ENCODE results near the gene TMPRSS4.

Gene TMPRSS4

GRCh38 chr11:118104491-118104890, 27.6 kb downstream of the TMPRSS4 start:
- Histone ChIP-seq H3K27ac (ENCODE audit: low read depth, low read length) (no peak overlapping the region), H3K9me3 (ENCODE audit: control insufficient read depth in 1 of 2, low read length in 2 of 2) (no peaks in the 10 kb centered on the region), H3K4me3 (ENCODE audit: low read depth in 1 of 2, low read length in 2 of 2) (no peak overlapping the region), H3K9ac (ENCODE audit: low read depth in 1 of 2, low read length in 2 of 2) (no peak overlapping the region), H3K36me3 (ENCODE audit: control insufficient read depth in 1 of 2, insufficient read depth in 2 of 2, low read length in 2 of 2) (peaks cover 12 to 75% of the 10 kb centered on the region in 2 donors), H3K27me3 (ENCODE audit: control insufficient read depth in 1 of 2, insufficient read depth in 2 of 2, low read length in 2 of 2) (no peaks in the 10 kb centered on the region), H3K4me1 (ENCODE audit: control insufficient read depth in 1 of 2, insufficient read depth in 2 of 2, low read length in 2 of 2) (no peaks in the 10 kb centered on the region)

- H3K4me3 ChIP-seq (ENCODE audit: low read depth in 1 of 2, low read length in 2 of 2): no peak overlapping the region
Observed at GRCh38 chr11:118105657-118106305, 28.9 kb downstream of the TMPRSS4 start.

GRCh38 chr11:118106789-118107335, 30.0 kb downstream of the TMPRSS4 start:
- Histone ChIP-seq H3K27ac (ENCODE audit: low read depth, low read length) (no peak overlapping the region), H3K36me3 (ENCODE audit: control insufficient read depth in 1 of 2, insufficient read depth in 2 of 2, low read length in 2 of 2) (peaks cover 14 to 63% of the 10 kb centered on the region in 2 donors), H3K27me3 (ENCODE audit: control insufficient read depth in 1 of 2, insufficient read depth in 2 of 2, low read length in 2 of 2) (no peaks in the 10 kb centered on the region), H3K4me1 (ENCODE audit: control insufficient read depth in 1 of 2, insufficient read depth in 2 of 2, low read length in 2 of 2) (peaks cover 3 to 6% of the 10 kb centered on the region in 2 donors), H3K4me3 (ENCODE audit: low read depth in 1 of 2, low read length in 2 of 2) (no peak overlapping the region), H3K9me3 (ENCODE audit: control insufficient read depth in 1 of 2, low read length in 2 of 2) (no peaks in the 10 kb centered on the region), H3K9ac (ENCODE audit: low read depth in 1 of 2, low read length in 2 of 2) (no peak overlapping the region)

More at GRCh38 chr11:118105657-118106305, 28.9 kb downstream of the TMPRSS4 start:
- no peaks in the 10 kb centered on the region for H3K27me3 ChIP-seq (ENCODE audit: control insufficient read depth in 1 of 2, insufficient read depth in 2 of 2, low read length in 2 of 2)
- H3K36me3 ChIP-seq (ENCODE audit: control insufficient read depth in 1 of 2, insufficient read depth in 2 of 2, low read length in 2 of 2): peaks cover 14 to 68% of the 10 kb centered on the region in 2 donors
- H3K9me3 ChIP-seq (ENCODE audit: control insufficient read depth in 1 of 2, low read length in 2 of 2): no peaks in the 10 kb centered on the region
- no peak overlapping the region for H3K9ac ChIP-seq (ENCODE audit: low read depth in 1 of 2, low read length in 2 of 2)
- H3K27ac ChIP-seq (ENCODE audit: low read depth, low read length): no peak overlapping the region
- H3K4me1 ChIP-seq (ENCODE audit: control insufficient read depth in 1 of 2, insufficient read depth in 2 of 2, low read length in 2 of 2): peaks cover 0 to 2% of the 10 kb centered on the region in 2 donors

DNA sequence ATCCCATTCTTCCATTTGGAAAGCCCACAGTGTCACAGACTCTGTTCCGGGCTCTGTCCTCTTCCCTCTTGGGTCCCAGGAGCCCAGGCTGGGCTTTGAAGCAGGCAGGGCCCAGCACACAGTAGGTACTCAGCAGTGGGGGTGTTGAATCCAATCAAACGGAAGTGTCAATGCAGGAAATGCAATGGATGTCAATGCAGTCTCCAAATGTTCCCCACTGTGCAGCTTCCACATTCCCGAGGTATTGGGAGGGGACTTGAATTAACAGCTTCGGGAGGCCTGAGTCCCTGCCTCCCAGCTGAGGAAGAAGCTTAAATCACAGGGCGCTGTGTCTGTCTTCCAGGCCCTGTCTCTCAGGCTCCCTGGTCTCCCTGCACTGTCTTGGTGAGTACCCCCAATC, 31.6 kb downstream of the TMPRSS4 start:
- H3K4me3 ChIP-seq (ENCODE audit: low read depth in 1 of 2, low read length in 2 of 2): no peak overlapping the region
- no peaks in the 10 kb centered on the region for H3K9me3 ChIP-seq (ENCODE audit: control insufficient read depth in 1 of 2, low read length in 2 of 2)
- H3K36me3 ChIP-seq (ENCODE audit: control insufficient read depth in 1 of 2, insufficient read depth in 2 of 2, low read length in 2 of 2): peaks cover 17 to 67% of the 10 kb centered on the region in 2 donors
- H3K9ac ChIP-seq (ENCODE audit: low read depth in 1 of 2, low read length in 2 of 2): no peak overlapping the region
- H3K27ac ChIP-seq (ENCODE audit: low read depth, low read length): no peak overlapping the region
- no peaks in the 10 kb centered on the region for H3K27me3 ChIP-seq (ENCODE audit: control insufficient read depth in 1 of 2, insufficient read depth in 2 of 2, low read length in 2 of 2)
- H3K4me1 ChIP-seq (ENCODE audit: control insufficient read depth in 1 of 2, insufficient read depth in 2 of 2, low read length in 2 of 2): peaks cover 3 to 6% of the 10 kb centered on the region in 2 donors

- Histone ChIP-seq H3K4me3 (ENCODE audit: low read depth in 1 of 2, low read length in 2 of 2) (no peak overlapping the region), H3K36me3 (ENCODE audit: control insufficient read depth in 1 of 2, insufficient read depth in 2 of 2, low read length in 2 of 2) (peaks cover 20 to 60% of the 10 kb centered on the region in 2 donors), H3K27me3 (ENCODE audit: control insufficient read depth in 1 of 2, insufficient read depth in 2 of 2, low read length in 2 of 2) (no peaks in the 10 kb centered on the region), H3K9me3 (ENCODE audit: control insufficient read depth in 1 of 2, low read length in 2 of 2) (no peaks in the 10 kb centered on the region), H3K9ac (ENCODE audit: low read depth in 1 of 2, low read length in 2 of 2) (no peak overlapping the region), H3K4me1 (ENCODE audit: control insufficient read depth in 1 of 2, insufficient read depth in 2 of 2, low read length in 2 of 2) (peaks cover 3 to 6% of the 10 kb centered on the region in 2 donors), H3K27ac (ENCODE audit: low read depth, low read length) (no peak overlapping the region)
Observed at GRCh38 chr11:118109231-118109630, 32.4 kb downstream of the TMPRSS4 start.

GRCh38 chr11:118111019-118111743, 34.3 kb downstream of the TMPRSS4 start:
- Histone ChIP-seq H3K36me3 (ENCODE audit: control insufficient read depth in 1 of 2, insufficient read depth in 2 of 2, low read length in 2 of 2) (peaks cover 20 to 63% of the 10 kb centered on the region in 2 donors), H3K9me3 (ENCODE audit: control insufficient read depth in 1 of 2, low read length in 2 of 2) (no peaks in the 10 kb centered on the region), H3K27me3 (ENCODE audit: control insufficient read depth in 1 of 2, insufficient read depth in 2 of 2, low read length in 2 of 2) (no peaks in the 10 kb centered on the region), H3K4me3 (ENCODE audit: low read depth in 1 of 2, low read length in 2 of 2) (no peak overlapping the region), H3K4me1 (ENCODE audit: control insufficient read depth in 1 of 2, insufficient read depth in 2 of 2, low read length in 2 of 2) (peaks cover 3 to 6% of the 10 kb centered on the region in 2 donors), H3K9ac (ENCODE audit: low read depth in 1 of 2, low read length in 2 of 2) (no peak overlapping the region), H3K27ac (ENCODE audit: low read depth, low read length) (no peak overlapping the region)

- H3K36me3 ChIP-seq (ENCODE audit: control insufficient read depth in 1 of 2, insufficient read depth in 2 of 2, low read length in 2 of 2): peaks cover 19 to 61% of the 10 kb centered on the region in 2 donors
- H3K27me3 ChIP-seq (ENCODE audit: control insufficient read depth in 1 of 2, insufficient read depth in 2 of 2, low read length in 2 of 2): no peaks in the 10 kb centered on the region
- H3K4me1 ChIP-seq (ENCODE audit: control insufficient read depth in 1 of 2, insufficient read depth in 2 of 2, low read length in 2 of 2): peaks cover 3 to 6% of the 10 kb centered on the region in 2 donors
- H3K9ac ChIP-seq (ENCODE audit: low read depth in 1 of 2, low read length in 2 of 2): no peak overlapping the region
- H3K9me3 ChIP-seq (ENCODE audit: control insufficient read depth in 1 of 2, low read length in 2 of 2): no peaks in the 10 kb centered on the region
- H3K4me3 ChIP-seq (ENCODE audit: low read depth in 1 of 2, low read length in 2 of 2): no peak overlapping the region
- no peak overlapping the region for H3K27ac ChIP-seq (ENCODE audit: low read depth, low read length)
Observed at GRCh38 chr11:118111744-118112035, 34.8 kb downstream of the TMPRSS4 start.

DNA sequence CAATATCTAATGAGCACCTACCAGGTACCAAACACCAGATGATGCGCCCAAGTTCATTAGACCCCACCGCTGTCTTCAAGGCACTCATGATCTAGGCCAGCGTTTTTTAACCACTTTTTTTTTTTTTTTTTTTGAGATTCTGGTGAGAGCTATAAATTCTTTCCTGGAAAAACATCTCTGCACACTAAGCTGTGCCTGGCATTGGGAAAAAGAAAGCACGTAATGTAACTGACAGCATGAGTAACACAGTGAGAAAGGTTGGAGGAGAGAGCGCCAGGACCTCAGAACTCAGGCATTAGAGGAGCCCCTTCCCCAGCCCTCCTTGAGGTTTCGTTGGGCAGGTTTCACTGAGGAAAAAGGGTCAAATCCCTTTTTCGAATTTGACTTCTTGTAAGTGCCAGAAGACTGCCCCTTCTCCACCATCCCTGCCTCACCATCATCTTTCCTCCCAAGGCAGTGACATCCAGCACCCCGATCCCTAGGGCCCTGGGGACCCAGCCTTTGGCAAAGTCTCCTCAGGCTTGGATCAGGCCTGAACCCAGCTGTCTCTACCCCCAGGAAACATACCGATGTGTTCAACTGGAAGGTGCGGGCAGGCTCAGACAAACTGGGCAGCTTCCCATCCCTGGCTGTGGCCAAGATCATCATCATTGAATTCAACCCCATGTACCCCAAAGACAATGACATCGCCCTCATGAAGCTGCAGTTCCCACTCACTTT, 36.0 kb downstream of the TMPRSS4 start:
- Histone ChIP-seq H3K9ac (ENCODE audit: low read depth in 1 of 2, low read length in 2 of 2) (no peak overlapping the region), H3K27ac (ENCODE audit: low read depth, low read length) (no peak overlapping the region), H3K36me3 (ENCODE audit: control insufficient read depth in 1 of 2, insufficient read depth in 2 of 2, low read length in 2 of 2) (peaks cover 18 to 61% of the 10 kb centered on the region in 2 donors), H3K4me1 (ENCODE audit: control insufficient read depth in 1 of 2, insufficient read depth in 2 of 2, low read length in 2 of 2) (peaks cover 3 to 6% of the 10 kb centered on the region in 2 donors), H3K9me3 (ENCODE audit: control insufficient read depth in 1 of 2, low read length in 2 of 2) (no peaks in the 10 kb centered on the region), H3K27me3 (ENCODE audit: control insufficient read depth in 1 of 2, insufficient read depth in 2 of 2, low read length in 2 of 2) (peaks cover 0 to 4% of the 10 kb centered on the region in 2 donors), H3K4me3 (ENCODE audit: low read depth in 1 of 2, low read length in 2 of 2) (no peak overlapping the region)

DNA sequence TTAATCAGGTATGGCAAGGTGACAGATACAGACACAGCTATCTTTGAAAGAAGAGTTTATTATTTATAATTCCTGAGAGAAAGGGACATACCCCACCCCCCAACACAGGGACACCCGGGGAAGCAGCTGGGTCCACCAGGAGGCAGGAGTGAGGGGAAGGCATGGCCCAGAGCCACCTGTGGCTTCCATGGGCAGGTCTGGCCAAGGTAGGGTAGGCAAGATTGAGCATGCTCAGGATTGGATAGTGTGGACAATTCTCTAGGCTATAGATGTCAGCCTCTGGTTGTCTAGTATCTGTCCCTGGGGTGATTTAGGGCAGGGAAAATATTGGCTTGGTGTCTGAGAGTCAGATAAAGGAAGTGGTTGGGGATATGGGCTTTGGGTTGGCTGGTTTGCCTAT, 37.4 kb downstream of the TMPRSS4 start:
- Histone ChIP-seq H3K4me1 (ENCODE audit: control insufficient read depth in 1 of 2, insufficient read depth in 2 of 2, low read length in 2 of 2) (peaks cover 3 to 6% of the 10 kb centered on the region in 2 donors), H3K9me3 (ENCODE audit: control insufficient read depth in 1 of 2, low read length in 2 of 2) (no peaks in the 10 kb centered on the region), H3K27ac (ENCODE audit: low read depth, low read length) (no peak overlapping the region), H3K4me3 (ENCODE audit: low read depth in 1 of 2, low read length in 2 of 2) (no peak overlapping the region), H3K36me3 (ENCODE audit: control insufficient read depth in 1 of 2, insufficient read depth in 2 of 2, low read length in 2 of 2) (peaks cover 18 to 61% of the 10 kb centered on the region in 2 donors), H3K9ac (ENCODE audit: low read depth in 1 of 2, low read length in 2 of 2) (no peak overlapping the region), H3K27me3 (ENCODE audit: control insufficient read depth in 1 of 2, insufficient read depth in 2 of 2, low read length in 2 of 2) (peaks cover 0 to 4% of the 10 kb centered on the region in 2 donors)

DNA sequence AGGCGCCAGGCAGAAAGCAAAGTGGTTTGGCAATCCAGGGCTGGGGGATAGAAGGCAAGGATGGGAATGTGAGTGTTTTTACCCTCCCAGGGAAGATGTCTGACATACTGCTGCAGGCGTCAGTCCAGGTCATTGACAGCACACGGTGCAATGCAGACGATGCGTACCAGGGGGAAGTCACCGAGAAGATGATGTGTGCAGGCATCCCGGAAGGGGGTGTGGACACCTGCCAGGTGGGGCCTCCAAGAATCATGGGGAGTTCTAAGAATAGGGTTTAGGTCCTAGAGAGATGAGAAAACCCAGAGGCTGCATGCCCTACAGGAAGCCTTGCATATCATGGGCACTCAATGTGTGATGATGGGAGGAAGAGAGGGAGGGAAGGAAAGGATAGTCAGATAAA, 38.2 kb downstream of the TMPRSS4 start:
- Histone ChIP-seq H3K4me3 (ENCODE audit: low read depth in 1 of 2, low read length in 2 of 2) (no peak overlapping the region), H3K9me3 (ENCODE audit: control insufficient read depth in 1 of 2, low read length in 2 of 2) (no peaks in the 10 kb centered on the region), H3K27me3 (ENCODE audit: control insufficient read depth in 1 of 2, insufficient read depth in 2 of 2, low read length in 2 of 2) (peaks cover 0 to 4% of the 10 kb centered on the region in 2 donors), H3K36me3 (ENCODE audit: control insufficient read depth in 1 of 2, insufficient read depth in 2 of 2, low read length in 2 of 2) (peaks cover 21 to 58% of the 10 kb centered on the region in 2 donors), H3K27ac (ENCODE audit: low read depth, low read length) (no peak overlapping the region), H3K4me1 (ENCODE audit: control insufficient read depth in 1 of 2, insufficient read depth in 2 of 2, low read length in 2 of 2) (peaks cover 3 to 6% of the 10 kb centered on the region in 2 donors), H3K9ac (ENCODE audit: low read depth in 1 of 2, low read length in 2 of 2) (no peak overlapping the region)
